Measurements from ENCODE around the gene PTPRM. TPM values are rescaled to one million over a fixed set of nuclear protein-coding genes. Genes with fewer than 3 reads are reported as not detected.

The PTPRM gene
- total RNA-seq, 1 experiment from 2014 or later, result 1.6 TPM

DNA sequence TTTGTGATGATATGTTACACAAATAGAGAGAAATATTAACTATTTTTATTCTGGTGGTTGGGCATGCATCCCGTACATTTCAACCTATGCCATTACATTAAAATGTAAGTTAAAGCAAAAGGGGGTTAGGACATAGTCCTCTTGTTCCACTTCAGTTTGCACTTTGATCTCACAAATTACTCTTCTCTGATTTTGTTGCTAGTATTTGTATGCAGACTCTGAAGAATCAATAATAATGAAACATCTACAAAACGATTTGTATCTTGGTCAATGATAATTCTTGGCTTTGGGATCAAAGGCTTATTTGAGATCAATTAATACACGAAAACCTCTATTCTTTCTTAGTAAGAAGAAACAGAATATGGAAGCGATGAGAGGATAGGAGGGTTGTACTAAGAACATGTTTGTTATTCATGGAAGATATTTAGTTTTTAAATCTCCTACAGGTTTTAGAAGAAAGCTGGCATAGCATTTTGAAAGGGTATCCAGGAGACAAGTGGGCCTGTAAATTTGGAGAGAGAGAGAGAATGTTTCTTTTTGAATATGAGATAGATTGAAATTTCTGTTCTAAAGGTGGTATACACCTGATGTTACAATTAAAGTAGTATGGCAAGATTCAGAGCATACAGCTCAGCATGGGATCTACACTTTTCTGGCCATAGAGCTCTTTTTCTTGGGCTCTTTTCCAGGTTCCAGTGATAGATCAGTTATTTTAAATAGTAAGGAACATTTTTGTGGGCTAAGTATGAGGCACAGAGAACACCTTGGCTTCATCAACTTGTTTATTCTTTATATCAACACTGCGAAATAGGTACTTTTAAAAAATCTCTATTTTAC, 347.9 kb downstream of the PTPRM start:
- Histone ChIP-seq H3K27ac (ENCODE audit: low read length) (no peak overlapping the region), H3K4me1 (ENCODE audit: control insufficient read depth, insufficient read depth, low read length) (no peaks in the 10 kb centered on the region), H3K27me3 (ENCODE audit: control insufficient read depth, insufficient read depth, low read length) (no peaks in the 10 kb centered on the region), H3K36me3 (ENCODE audit: control insufficient read depth, insufficient read depth, low read length) (no peaks in the 10 kb centered on the region), H3K9me3 (ENCODE audit: control insufficient read depth, insufficient read depth, low read depth, low read length) (no peaks in the 10 kb centered on the region; the same call in 1 of the 2 replicates), H3K4me3 (ENCODE audit: low read depth in 2 of 2, low read length in 2 of 2) (no peak overlapping the region)
- intact Hi-C loops (cut with micrococcal nuclease; ENCODE audit: unreplicated experiment), result no loop called here
- POLR2A ChIA-PET, result no interaction called here
- CTCF ChIA-PET, result no interaction called here
- TF ChIP-seq, protein P1, sequence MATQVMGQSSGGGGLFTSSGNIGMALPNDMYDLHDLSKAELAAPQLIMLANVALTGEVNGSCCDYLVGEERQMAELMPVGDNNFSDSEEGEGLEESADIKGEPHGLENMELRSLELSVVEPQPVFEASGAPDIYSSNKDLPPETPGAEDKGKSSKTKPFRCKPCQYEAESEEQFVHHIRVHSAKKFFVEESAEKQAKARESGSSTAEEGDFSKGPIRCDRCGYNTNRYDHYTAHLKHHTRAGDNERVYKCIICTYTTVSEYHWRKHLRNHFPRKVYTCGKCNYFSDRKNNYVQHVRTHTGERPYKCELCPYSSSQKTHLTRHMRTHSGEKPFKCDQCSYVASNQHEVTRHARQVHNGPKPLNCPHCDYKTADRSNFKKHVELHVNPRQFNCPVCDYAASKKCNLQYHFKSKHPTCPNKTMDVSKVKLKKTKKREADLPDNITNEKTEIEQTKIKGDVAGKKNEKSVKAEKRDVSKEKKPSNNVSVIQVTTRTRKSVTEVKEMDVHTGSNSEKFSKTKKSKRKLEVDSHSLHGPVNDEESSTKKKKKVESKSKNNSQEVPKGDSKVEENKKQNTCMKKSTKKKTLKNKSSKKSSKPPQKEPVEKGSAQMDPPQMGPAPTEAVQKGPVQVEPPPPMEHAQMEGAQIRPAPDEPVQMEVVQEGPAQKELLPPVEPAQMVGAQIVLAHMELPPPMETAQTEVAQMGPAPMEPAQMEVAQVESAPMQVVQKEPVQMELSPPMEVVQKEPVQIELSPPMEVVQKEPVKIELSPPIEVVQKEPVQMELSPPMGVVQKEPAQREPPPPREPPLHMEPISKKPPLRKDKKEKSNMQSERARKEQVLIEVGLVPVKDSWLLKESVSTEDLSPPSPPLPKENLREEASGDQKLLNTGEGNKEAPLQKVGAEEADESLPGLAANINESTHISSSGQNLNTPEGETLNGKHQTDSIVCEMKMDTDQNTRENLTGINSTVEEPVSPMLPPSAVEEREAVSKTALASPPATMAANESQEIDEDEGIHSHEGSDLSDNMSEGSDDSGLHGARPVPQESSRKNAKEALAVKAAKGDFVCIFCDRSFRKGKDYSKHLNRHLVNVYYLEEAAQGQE (IDR thresholded peaks at IDR 0.05; ENCODE audit: insufficient read depth in 1 of 2, low read depth in 2 of 2, low read length in 1 of 2), result no peak
- TF ChIP-seq SIN3A (IDR thresholded peaks at IDR 0.05; ENCODE audit: borderline replicate concordance, insufficient read depth, low read depth, low read length) (no peak), POLR2AphosphoS5 (IDR thresholded peaks at IDR 0.05; ENCODE audit: low read depth, low read length) (no peak), CTCF (IDR thresholded peaks at IDR 0.05) (no peak)
- ATAC-seq (no peak), DNase-seq (ENCODE audit: low read depth, low spot score) (no peak)
- no TSS peak for BruUV-seq (replicated peaks)
- in situ Hi-C loops (cut with HindIII; ENCODE audit: low pct_unique_long_range_greater_than_20kb, low sequenced_read_pairs), result no loop called here

DNA sequence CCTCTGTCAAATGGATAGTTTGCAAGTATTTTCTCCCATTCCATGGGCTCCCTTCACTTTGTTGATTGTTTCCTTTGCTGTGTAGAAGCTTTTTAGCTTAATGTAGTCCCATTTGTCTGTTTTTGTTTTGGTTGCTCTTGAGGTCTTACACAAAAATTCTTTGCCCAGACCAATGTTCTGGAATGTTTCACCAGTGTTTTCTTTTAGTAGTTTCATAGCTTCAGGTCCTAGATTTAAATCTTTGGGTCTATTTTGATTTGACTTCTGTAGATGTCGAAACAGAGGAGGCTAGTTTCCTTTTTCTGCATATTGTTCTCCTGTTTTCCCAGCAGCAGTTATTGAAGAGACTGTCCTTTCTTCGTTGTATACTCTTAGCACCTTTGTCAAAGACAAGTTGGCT, 351.6 kb downstream of the PTPRM start:
- no peak for TF ChIP-seq CTCF (IDR thresholded peaks at IDR 0.05)
- TF ChIP-seq POLR2AphosphoS5 (IDR thresholded peaks at IDR 0.05; ENCODE audit: low read depth, low read length), result no peak
- TF ChIP-seq TCF7L2 (IDR thresholded peaks at IDR 0.05; ENCODE audit: low read depth, low read length), result no peak
- no peak for TF ChIP-seq SIN3A (IDR thresholded peaks at IDR 0.05; ENCODE audit: borderline replicate concordance, insufficient read depth, low read depth, low read length)
- TF ChIP-seq, protein P1 (IDR thresholded peaks at IDR 0.05; ENCODE audit: insufficient read depth in 1 of 2, low read depth in 2 of 2, low read length in 1 of 2), result no peak
- no peaks in the 10 kb centered on the region; the same call in 1 of the 2 replicates for H3K9me3 ChIP-seq (ENCODE audit: control insufficient read depth, insufficient read depth, low read depth, low read length)
- no peak overlapping the region for H3K27ac ChIP-seq (ENCODE audit: low read length)
- H3K27me3 ChIP-seq (ENCODE audit: control insufficient read depth, insufficient read depth, low read length), result no peaks in the 10 kb centered on the region
- no peaks in the 10 kb centered on the region for H3K4me1 ChIP-seq (ENCODE audit: control insufficient read depth, insufficient read depth, low read length)
- no peaks in the 10 kb centered on the region for H3K36me3 ChIP-seq (ENCODE audit: control insufficient read depth, insufficient read depth, low read length)
- intact Hi-C loops (cut with micrococcal nuclease; ENCODE audit: unreplicated experiment), result no loop called here
- DNase-seq (ENCODE audit: low read depth, low spot score) (no peak), ATAC-seq (no peak)
- H3K4me3 ChIP-seq (ENCODE audit: low read depth in 2 of 2, low read length in 2 of 2), result no peak overlapping the region
- BruUV-seq (replicated peaks), result no TSS peak
- CTCF ChIA-PET, result no interaction called here
- in situ Hi-C loops (cut with HindIII; ENCODE audit: low pct_unique_long_range_greater_than_20kb, low sequenced_read_pairs), result no loop called here
- POLR2A ChIA-PET, result no interaction called here

Data from Panc1 (cell line).